C4-2B (cell line): ENCODE data around the gene DRICH1.
"Not testable (repeated sequence)": the region's sequence is repeated elsewhere in the genome, so short reads cannot be mapped to it uniquely, and the experiment has no call there.

Experiments used
- H3K27ac ChIP-seq: fragments of 450-650 bp; 2 replicates; pipeline ENCODE4 v1.5.1; 2017
- ZFX ChIP-seq: fragments of 450-650 bp; IDR thresholded peaks from 2 replicates; pipeline ENCODE4 v1.6.1; 2017
- TF ChIP-seq, protein P1 (sequence below): fragments of 450-650 bp; conservative IDR thresholded peaks from 2 replicates; pipeline ENCODE4 v1.5.1; 2017; ENCODE audit warnings: mild to moderate bottlenecking

The DRICH1 gene, protein sequence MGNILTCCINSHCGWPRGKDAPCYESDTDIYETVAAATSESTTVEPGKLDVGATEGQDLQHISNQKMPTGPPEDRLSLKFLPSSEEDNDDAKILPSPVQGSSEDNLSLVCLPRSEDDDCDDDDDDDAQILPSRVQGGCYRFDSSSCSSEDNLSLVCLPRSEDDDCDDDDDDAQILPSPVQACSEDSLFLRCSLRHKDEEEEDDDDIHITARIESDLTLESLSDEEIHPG

DNA sequence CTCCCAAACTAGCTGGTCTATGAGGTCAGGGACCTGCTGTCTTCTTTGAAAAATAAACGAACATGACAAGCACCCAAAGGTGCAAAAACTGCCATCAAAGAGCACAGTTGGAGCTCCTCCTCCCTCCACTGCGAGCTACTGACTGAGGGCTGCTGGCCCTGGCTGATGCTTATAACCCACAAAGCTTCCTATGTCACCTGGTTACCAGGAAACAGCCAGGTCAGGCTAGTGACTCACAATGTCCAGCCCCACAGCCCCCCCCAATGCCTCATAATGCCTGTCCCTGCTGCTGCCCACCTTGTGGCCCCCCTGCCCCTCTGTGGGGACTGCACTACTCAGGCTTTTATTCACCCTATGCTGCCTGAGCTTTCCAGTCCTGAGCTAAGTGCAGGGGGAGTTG lies at the start of gene DRICH1:
TSS of gene DRICH1 (minus strand) at position 144 of the 400 bp plus-strand sequence. CDS start 298 bp downstream, outside the sequence.
- H3K27ac ChIP-seq: no peak within 1 kb of the TSS
- TF ChIP-seq, protein P1, sequence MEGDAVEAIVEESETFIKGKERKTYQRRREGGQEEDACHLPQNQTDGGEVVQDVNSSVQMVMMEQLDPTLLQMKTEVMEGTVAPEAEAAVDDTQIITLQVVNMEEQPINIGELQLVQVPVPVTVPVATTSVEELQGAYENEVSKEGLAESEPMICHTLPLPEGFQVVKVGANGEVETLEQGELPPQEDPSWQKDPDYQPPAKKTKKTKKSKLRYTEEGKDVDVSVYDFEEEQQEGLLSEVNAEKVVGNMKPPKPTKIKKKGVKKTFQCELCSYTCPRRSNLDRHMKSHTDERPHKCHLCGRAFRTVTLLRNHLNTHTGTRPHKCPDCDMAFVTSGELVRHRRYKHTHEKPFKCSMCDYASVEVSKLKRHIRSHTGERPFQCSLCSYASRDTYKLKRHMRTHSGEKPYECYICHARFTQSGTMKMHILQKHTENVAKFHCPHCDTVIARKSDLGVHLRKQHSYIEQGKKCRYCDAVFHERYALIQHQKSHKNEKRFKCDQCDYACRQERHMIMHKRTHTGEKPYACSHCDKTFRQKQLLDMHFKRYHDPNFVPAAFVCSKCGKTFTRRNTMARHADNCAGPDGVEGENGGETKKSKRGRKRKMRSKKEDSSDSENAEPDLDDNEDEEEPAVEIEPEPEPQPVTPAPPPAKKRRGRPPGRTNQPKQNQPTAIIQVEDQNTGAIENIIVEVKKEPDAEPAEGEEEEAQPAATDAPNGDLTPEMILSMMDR: no peak
- no peak for TF ChIP-seq ZFX

DNA sequence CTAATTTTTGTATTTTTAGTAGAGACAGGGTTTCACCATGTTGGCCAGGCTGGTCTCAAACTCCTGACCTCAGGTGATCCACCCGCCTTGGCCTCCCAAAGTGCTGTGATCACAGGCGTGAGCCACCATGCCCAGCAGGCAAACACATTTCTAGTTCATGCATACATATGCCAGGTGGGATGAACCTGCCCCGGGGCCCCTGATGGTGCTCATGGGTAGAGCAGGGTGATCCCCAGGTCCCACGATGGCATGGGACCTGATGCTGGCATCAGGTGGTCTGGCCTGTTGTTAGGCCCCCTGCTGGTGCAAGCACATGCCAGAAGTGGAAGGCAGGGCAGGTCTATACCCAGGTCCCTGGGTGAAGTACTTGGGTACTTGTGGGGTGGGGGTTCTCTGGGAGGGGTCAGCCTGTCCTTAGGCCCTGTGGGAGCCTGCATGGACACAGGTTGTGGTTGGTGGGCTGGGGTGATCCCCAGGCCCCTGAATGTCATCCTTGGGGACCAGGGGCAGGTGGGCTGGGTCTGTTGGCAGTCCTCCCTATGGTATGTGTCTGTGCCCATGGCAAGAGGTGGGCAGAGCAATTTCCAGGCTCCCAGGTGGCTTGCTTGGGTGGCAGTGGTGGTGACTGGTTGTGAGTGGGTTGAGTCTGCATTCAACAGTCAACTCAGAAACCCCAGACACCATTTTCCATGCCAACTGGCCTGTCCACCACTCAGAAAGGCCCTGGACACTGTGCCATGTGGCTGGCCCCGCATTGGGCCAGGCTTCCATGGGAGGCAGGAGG lies 49.1 kb upstream of the DRICH1 start:
- H3K27ac ChIP-seq: no peak overlapping the region
- no peak for TF ChIP-seq ZFX
- TF ChIP-seq, protein P1: no peak

DNA sequence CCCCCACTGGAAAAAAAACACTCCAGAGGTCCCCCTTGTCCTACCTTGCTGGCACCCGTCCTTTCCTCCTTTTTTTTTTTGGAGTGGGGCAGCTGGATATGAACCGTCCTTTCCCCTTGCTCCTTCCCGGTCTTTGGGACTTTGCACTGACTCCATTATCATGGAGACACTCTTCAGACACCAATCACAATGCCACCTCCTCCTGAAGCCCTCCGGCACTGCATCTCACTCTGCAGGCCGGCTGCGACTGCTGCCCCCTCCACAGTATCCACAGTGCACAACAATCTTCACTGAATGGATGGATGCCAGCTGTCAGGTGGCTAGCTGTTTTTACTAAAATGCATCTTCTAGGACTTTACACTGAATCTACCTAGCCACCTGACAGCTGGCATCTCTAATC lies 46.0 kb upstream of the DRICH1 start:
- TF ChIP-seq, protein P1: no peak
- no peak for TF ChIP-seq ZFX
- H3K27ac ChIP-seq: no peak overlapping the region

DNA sequence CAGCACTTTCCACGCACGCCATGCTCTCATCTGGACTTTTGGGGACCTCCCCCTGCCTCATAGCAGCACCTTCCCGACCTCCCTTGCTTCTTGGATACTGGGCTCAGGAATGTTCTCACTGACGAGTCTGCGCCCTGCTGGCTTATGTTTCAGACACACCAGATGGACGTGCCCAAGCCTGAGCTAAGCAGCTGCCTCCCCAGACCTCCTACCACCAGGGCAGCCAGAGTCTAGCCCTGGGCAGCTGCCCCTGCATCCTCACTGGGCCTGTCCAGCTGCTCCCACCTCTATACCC lies 45.5 kb upstream of the DRICH1 start:
- H3K27ac ChIP-seq: no peak overlapping the region

DNA sequence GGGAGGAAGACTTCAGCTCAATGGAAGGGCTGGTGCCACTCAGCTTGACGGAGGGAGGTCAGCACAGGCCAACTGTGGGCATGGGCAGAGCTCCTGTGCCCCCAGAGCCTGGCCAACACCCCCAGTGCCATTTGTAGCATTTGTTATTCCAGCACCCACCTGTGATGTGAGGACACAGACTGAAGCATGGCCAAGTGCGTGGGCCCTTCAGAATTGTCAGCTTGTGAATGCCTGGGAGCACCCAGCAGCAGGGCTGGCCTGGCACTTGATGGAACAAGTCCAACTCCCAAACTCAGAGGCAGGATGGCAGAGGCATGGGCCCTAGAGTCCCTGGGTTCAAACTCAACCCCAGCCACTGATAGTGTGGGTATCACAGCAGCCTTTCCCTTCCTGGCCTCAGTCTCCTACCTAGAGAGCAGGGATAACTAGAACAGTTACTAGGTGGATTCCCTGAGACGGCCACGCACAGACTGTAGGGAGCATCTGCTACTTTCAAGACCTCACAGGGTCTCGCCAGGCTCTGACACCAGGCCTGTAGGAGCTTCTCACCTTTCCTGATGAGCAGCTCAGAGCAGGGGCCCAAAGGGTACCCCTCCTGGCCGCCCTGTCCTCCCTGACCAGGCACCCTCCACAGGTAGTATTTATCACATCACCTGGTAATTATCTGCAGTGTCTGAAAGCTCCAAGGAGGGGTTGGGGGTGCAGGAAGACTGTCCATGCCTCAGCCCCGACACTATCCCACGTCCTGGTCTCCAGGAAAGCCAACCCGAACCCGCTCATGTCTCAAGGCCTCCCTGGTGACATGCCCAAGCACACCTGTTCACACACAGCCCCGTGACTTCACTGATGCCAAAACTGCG lies 45.0 kb upstream of the DRICH1 start:
- H3K27ac ChIP-seq: not testable (repeated sequence)

More for the DNA sequence above, 45.5 kb upstream of the DRICH1 start:
- no peak for TF ChIP-seq ZFX
- TF ChIP-seq, protein P1: no peak

DNA sequence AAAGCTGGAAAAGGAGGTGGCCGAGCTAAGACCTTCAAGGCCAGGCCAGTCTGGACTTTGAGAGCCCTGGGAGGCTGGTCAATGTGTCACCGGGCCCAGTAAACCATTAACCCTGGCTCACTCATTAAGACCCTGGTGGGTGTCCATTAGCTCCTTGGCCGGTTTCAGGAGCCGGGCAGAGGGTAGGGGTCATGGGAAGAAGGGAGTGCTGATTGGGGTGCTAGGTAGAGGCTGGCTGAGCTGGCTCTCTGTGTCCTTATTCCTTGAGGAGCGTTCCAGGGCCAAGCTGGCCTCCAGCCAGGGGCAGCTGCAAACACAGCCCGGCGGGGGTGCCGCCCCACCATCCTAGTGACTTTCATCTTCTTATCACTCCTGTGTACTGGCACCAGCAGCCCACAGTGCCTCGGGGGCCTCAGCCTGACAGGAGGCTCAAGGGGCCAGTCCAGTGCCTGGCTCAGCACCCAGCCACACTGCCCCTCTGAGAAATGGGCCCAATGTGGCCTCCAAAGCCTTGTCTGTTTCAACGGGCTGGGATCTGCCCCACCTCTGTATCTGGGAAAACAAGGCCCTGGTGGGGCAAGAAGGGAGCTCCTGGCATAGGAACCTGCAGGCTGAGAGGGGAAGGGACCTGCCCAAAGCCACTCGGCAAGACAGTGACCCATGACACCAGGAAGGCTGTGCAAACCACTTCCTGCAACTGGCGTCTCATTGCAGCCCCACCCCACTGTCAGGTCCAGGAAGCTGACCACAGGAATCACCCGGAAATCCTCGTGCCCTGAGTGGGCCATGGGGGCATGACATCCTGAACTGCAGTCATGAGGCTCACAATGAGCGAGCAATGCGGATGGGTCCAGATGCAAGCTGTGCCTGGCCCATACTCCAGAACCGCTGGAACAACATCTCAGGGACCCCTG lies 43.6 kb upstream of the DRICH1 start:
- TF ChIP-seq, protein P1: no peak
- TF ChIP-seq ZFX: no peak
- H3K27ac ChIP-seq: no peak overlapping the region

DNA sequence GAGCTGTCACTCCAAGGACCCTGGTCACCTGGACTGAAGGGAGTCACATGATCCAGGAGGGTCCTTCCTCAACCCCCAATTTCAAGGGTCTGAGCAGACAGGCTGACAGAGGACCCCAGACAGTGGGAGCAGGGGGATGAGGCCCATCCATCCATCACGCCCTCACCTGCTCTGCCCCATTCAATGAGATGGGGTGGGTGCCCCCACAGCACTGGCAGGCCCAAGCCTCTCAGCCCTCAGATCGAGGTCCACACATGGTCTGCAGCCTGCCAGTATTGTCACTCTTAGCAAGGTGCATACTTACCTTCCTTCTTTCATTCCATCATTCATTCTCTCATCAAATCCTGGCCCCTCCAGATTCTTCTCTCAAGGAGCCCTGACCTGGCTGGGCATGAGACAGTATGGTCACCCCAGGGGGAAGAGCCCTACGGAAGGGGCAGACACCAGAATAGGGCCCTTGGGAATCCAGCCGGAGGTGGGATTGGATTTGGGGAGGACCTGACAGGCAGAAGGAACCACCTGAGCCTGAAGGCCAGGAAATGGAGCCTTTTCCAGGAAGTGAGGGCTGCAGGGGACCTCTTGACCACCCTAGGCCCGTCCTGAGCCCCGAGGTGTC lies 42.9 kb upstream of the DRICH1 start:
- H3K27ac ChIP-seq: not testable (repeated sequence)
